Renal pelvis (tissue), 4 donors: ENCODE results near the gene PABPN1. TPM values are rescaled to one million over a fixed set of nuclear protein-coding genes. Genes with fewer than 3 reads are reported as not detected.
A peak's percentile ranks its signal among the peaks of the same experiment; 100 is the strongest.

Source experiments
- DNase-seq: peaks from one replicate; pipeline ENCODE4 v3.0.0-alpha.2; 2013
- polyA plus RNA-seq, 3 donors: library from polyadenylated mRNA; unstranded; fragments of 120-200 nt; gene quantifications; one replicate each; pipeline ENCODE4 v1.2.1, GENCODE V29; 2013; ENCODE audit not compliant: insufficient read length in 3 of 3

Gene PABPN1
- polyA plus RNA-seq, 3 donors = 269 to 322 (median 307) TPM

DNA sequence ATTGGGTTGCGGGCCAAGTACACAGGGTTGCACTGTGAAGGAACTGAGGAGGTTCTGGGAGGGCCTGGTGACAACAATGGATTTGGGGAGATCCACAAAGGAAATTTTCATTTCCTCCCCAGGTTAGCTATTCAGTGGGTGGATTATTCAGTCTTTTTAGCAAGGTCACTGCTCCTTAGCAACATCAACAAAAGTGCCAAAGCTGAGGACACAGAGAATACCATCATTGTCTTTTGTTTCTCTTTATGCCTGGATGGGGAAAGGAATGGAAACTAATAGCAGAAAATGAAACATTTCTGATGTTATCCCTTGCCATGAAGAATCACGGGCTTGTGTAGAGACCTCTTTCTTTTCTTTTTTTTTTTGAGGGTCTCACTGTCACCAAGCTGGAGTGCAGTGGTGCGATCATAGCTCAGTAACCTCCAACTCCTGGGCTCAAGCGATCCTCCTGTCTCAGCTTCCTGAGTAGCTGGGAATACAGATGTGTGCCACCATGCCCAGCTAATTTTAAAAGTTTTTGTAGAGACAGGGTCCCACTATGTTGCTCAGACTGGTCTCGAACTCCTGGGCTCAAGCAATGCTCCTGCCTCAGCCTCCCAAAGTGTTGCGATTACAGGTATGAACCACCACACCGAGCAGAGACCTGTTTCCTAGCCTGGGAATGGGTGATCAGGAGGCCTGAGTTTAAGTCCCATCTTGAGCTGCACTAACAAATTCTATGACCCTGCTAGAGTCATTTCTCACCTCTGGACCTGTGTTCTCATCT lies 25.1 kb upstream of the PABPN1 start:
- no peak for DNase-seq

DNA sequence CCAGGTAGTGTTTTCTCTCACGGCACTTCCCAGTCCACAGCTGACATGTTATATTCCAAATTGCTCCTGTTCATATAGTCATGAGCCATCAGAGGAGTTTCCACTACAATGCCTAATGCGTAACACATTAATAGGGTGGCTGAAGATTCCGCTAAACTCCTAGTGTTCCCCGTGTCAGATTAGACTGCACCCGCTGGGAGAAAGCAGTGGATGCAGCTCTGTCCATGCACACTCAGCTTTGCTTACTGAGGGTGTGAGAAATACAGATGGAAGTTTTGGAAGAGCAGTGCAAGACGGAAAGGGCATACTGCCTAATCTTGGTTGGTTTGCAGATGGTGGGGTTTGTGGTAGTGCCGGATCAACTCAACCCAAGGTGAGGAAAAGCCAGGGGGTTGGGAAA lies 24.2 kb upstream of the PABPN1 start:
- no peak for DNase-seq

DNA sequence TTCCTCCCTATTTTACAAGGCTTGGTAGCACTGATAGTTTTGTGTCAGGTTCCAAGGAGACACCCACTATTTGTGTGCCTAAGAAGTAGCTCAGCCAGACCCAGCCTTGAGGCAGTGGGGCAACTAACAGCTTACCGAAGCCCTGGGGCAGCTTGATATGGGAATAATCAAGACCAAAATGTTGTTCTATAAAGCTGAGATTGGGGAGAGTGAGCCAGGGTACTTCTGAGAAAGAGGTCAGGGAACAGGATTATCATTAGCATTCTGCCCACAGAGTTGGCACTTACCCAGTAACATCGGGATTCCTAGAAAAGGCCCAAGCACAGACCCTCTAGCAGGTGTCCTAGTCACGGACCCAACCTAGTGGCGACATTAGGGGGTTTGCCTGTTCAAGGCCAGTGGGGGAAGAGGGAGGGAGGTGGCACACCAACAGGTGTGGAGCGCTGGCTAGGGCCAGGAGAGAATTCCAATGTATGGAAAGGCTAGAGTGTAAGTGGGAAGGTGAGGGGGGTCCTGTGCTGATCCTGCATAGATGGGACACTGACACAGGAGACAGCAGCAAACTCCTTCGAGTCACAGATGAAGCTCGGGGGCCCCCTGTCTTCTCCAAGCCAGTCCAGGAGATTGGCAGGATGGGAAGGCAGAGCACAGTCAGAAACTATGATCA lies 23.5 kb upstream of the PABPN1 start:
- no peak for DNase-seq

DNA sequence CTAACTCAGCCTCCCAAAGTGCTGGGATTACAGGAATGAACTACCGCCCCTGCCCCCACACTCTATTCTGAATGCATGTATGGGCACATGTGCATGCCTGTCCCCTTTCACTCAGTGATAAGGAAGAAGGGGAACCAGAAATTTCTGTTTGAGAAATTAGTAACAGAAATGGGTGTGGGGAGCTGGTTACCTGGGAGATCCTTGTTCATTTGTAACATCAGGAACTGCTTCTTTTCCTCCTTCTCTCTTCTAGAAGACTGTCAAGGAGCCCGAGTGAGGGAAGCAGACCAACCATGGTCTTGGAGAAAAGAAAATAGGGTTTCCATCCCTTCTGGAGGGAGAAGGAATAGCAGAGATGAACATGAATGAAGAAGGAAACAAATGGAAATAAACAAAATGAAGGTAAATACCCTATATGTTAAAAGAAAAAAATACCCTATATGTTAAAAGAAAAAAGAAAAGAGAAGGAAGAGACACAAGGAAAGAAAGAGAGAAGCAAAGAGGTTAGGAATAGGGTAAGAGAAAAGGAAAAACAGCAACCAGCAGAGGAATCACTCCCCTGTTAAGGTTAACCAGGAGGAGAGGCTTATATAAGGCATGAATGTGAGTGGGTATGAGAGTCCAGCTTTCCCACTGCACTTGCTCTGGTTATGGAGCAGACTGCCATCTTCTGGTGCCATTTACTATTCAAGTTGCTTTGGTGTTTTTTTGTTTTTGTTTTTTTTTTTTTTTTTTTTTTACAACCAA lies 21.9 kb upstream of the PABPN1 start:
- peak; percentile 48 for DNase-seq

DNA sequence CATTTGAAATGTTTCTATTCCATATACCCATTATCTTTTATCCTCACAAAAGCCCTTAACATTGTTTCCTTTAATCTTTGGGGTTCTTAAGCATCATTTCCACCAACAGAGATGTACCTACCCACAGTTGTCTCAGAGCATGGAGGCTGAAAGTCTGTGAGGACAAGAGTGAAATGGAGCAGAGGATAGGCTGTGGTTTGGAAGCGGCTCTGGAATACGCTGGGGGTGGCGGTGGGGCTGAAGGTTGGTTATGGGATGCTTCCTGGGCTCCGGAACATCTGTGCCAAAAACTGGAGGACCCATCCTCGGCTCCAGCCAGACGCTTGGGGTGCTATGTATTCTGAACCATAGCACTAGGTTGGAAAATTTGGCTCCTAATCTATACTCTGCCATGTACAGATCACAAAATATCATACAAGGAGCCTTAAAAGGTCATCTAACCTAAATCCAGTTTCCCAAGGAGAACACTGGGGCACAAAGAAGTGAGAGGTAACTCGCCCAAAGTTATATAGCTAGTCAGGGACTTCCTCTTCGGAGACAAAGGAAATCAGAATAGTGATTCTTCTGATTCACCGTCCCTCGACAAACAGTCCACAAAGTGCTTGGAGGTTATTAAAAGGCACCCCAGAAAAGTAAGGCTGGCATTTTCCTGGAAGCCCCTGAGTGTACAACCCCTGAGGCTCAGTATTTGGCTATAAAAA lies 21.1 kb upstream of the PABPN1 start:
- no peak for DNase-seq

DNA sequence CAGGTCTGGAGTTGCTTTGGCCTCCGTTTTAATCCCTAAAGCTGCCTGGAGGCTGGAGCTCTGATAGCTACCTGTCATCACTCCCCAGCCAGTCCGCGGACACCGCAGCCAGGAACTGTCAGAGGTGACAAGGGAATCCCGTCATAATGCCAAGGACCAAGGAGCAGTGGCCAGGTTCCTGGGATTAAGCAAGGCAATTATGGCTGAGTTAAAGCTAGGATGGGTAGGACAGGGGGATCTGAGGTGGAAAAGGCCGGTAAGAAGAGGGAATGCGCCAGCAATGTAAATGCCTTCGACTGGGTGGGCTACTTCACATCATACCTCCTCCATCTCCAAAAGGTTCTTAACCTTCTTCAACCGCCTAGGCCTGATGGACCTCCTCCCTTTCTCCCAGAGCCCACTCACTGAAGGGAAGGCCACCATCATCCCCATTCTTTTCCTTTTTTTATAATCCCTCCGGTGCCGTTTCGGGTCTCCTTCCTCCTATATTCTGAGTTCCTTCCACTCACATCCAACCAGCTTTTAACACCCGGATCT lies 20.5 kb upstream of the PABPN1 start:
- DNase-seq = no peak

DNA sequence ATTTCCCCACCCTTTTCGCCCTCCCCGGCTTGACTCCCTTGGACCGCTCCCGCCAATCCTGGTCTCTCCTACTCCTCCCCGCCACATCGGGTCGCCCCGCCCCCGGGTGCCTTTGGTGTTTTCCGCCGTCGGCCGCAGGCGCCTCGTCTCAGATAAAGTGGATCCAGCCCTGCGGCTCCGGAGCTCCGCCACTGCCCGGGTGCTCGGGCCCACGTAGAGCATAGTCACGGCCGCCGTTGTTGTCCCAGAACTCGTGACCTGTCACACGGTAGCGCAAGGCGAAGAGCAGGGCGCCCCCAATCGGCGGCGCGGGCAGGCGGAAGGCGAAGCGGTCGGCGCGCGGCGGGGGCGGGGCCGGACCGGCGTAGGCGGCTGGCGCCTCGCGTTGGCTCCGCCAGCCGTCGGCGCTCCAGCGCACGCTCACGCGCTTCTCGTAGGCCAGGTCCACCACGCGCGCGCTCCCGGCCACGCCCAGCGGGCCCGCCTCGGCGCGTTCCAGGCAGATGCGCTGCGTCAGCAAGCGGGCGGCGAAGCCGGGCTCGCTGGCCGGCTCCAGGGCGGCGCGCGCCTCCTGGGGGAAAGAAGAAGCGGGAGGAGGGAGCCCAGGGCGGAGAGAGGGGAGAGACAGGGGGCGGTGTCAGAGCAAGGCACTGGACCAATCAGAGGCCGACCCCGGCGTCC lies 19.8 kb upstream of the PABPN1 start:
- DNase-seq = peak; percentile 98

DNA sequence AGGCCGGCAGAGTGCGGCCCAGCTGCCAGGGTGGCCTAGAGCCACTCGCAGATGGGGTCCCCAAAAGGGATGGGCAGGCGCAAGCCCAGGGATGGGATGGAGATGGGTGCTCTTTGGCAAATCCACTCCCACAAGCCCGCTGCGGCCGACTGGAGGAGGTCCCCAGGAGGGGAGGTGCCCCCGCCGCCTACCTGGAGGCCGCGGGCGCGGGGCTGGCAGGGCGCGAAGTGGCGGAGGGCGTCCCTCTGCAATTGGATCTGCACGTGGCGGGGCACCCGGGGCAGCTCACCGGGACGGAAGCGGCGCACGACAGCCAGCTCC lies 19.3 kb upstream of the PABPN1 start:
- no peak for DNase-seq

DNA sequence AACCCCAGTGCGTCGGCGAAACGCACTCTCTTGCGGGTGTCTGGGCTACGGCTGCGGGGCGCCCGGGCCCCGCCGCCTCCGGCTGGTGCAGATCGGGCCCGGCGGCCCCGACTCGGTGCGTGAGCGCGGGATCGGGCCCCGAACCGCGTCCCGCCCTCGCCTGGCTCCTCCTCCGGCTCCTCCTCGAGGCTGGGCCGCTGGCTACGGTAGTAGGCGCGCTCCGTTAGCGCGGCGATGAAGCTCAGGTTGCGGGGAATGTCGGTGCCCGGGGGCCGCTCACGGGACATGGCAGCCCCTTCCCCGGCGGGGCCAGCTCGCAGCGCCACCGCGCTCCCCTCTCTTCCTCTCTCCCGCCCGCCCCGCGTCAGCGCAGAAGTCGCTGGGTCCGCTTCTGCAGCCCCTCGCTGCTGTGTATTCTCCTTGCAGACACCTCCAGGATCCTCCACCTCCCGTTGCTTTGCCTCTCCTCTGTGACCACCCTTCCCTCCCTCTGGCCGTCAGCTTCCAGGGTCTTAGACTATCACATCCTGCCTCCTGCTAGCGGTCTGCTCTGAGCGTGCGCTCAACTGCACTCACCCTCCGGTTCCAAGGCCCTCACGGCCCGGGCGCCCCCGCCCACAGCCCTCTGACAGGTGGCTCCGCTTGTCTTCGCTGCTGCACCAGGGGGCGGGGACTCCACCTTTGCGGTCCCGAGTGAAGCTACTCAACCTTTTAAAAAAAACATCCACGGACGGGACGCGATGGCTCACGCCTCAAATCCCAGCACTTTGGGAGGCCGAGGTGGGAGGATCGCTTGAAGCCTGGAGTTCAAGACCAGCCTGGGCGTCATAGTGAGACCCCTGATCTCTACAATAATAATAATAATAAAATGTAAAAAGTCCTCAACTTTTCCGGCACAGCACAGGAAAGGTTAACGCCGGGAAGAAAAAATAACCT lies 18.7 kb upstream of the PABPN1 start, which contains the start of gene PPP1R3E:
PPP1R3E (minus strand) TSS at position 570 of the 936 bp plus-strand sequence; CDS start at position 287, 283 bp downstream.
- peak; percentile 55 for DNase-seq

DNA sequence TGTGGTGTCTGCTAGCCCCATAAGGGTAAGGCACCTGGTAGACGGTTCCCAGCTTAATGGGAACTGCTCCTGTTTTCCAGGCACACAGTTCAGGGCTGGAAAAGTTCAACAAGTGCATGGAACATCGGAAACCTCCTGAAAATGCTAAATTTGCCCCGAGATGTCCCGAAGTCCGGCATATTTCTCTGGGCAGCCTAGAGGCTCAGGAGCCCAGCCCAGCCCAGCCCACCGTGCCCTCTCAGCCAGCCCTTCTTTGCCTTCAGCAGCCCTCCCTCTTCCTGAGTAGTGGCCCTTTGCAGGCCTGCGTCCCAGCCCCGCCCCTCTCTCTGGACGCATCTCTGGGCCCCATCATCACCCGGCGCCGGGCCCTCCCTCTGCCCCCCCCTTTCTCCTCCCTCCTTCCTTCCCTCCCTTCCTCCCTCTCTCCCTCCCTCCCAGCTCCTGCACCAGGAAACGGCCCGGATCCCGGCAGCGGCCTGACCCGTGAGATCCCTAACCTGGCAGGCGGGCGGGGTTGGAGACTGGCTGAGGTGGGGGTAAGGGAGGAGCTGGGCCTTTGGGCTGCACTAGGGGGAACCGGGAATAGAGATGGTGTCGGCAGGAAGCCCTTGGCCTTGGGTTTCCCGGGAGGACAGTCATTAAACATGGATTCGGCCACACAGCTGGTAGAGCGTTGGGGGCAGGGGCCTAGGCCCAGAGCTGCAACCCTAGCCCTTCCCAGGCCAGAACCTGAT lies 14.7 kb upstream of the PABPN1 start, which contains the start of gene BCL2L2:
BCL2L2 (plus strand) TSS at position 422 of the 734 bp plus-strand sequence. CDS start 935 bp downstream, outside the sequence.
- DNase-seq = peak; percentile 93

DNA sequence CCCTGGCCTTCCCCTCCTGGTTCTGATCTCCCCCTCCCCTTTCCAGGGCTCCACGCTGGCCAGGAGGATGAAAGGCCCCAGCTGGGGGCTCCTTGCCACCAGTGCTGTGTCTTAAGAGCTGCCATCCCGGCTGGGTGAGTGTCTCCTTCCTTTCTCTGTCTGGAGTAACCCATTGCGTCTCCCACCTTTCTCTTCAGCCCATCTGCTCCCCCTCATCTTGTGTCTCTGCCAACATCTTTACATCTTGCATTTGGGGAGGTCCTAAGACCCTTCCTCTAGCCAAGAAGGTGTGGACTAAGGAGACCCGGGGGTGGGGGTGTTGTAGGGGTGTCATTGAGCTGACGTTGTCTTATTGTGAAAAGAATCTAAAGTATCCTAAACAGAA lies 14.1 kb upstream of the PABPN1 start:
- DNase-seq = no peak

DNA sequence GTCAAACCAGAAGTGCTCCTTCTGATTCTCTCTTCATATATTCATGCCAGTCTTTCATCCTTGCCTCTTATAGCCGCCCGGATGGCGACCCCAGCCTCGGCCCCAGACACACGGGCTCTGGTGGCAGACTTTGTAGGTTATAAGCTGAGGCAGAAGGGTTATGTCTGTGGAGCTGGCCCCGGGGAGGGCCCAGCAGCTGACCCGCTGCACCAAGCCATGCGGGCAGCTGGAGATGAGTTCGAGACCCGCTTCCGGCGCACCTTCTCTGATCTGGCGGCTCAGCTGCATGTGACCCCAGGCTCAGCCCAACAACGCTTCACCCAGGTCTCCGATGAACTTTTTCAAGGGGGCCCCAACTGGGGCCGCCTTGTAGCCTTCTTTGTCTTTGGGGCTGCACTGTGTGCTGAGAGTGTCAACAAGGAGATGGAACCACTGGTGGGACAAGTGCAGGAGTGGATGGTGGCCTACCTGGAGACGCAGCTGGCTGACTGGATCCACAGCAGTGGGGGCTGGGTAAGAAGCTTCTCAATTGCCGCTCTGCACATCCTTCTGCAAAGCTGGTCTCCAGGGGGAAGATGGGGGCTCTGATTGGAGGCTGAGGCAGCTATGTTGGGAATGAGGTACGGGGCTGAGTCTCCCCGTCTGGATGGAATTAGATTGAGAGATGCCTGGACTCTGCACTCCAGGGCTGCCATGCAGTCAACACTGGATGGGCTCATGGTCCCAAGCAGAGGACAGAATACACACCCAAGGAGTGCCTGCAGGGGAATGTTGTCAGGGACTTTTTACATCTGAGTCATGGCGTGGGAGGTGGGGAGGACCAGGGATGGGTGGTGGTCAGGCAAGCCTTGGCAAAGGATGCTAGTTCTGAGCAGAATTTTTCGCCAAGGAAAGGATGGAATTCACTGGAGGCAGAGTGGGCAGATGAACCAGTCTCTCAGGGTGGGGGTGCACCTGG lies 13.3 kb upstream of the PABPN1 start:
- DNase-seq = no peak

DNA sequence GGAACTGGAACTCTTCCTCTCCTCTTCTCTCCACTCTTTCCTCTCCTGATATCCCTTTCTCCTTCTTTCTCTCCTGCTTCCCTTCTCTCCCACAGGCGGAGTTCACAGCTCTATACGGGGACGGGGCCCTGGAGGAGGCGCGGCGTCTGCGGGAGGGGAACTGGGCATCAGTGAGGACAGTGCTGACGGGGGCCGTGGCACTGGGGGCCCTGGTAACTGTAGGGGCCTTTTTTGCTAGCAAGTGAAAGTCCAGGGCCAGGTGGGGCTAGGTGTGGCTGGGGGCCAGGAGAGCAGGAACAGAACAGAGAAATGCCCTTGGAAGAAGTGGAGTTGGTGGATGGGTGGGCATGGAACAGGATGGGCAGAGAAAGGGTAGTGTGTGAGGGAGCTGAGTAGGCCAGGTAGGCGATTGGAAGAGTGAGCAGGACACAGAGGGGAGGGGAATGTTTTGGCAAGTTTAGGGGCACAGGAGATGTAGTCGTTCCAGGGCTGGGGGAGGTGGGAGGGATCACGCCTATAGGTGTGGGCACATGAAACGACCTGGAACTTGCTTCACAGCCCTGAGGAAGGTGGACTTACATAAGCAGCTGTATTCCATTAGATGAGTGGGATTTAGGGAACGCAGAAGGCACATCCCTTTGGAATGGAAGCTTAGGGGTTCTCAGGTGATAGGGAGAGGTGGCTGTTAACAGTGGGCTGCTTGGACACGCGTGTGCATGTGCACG lies 12.4 kb upstream of the PABPN1 start:
- DNase-seq = no peak

DNA sequence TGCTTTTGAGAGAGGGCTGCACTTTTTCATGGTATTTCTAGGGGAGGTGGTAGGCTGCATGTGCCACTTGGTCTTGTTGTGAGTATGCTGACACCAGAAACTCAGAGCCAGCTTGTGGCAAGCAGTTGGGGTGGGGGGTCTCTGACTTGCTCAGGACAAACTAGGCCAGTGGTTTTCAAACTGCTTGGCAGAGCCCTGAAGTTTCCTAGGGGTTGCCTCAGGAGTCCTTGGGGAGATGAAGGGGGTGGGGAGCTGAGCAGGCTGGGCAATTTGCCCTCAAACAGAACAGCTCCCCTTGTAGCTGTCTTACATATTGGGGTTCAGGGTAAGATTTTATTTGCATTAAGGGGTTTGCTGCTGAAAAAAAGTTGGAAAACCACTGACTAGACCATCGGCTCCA lies 10.7 kb upstream of the PABPN1 start:
- no peak for DNase-seq

DNA sequence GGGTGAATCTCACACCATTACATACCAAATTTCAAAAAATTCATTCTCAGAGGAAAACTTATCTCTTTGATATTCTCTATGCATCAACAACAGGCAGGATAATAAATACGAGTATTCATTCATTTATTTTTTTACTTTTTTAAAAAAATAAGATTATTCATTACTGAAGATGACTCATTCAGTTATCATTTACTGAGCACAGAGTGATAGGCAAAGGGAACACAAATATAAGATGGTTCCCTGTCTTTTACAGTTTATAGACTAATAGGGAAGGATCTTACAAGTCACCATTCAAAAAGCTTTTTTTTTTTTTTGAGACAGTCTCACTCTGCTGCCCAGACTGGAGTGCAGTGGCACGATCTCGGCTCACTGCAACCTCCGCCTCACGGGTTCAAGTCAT lies 5.0 kb upstream of the PABPN1 start:
- no peak for DNase-seq

DNA sequence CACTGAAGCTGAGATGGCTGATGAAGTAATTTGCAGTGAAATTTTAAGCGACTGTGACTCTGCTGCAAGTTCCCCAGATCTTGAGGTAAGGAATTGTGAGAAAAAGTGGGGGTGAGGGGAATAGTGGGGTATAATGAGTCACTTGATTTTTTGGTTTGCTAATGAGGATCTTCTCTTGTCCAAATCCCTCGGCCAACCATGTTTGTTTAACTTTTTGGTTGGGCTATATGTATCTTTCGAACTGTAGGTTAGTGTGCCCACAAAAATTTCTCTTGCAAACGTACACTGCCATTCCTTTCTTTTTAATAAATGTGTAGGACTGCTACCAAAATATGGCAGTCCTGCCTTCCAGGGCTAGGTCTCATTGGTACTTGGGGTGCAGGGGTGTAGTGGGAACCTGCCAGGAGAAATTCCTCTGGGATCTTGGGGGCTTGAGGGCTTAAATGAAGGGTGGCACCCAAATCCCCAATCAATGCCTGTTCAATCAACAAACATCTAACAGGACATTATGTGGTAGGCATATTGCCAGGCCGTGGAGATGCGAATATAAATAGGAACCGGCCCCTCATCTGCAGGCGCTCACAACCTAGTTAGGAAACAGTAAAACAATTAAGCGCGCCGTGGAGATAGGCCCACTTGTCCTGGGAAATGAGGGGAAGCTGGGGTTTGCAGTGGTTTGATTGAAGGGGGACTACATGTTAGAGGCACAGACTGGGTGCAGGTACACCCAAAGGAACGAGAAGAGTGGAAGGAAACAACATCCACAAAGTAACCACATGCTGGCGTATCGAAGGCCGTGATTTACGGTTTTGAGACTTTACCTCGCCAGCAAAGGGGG lies 1.3 kb upstream of the PABPN1 start:
- DNase-seq = no peak
